ENCODE results near the gene AQP5.

Gene AQP5

DNA sequence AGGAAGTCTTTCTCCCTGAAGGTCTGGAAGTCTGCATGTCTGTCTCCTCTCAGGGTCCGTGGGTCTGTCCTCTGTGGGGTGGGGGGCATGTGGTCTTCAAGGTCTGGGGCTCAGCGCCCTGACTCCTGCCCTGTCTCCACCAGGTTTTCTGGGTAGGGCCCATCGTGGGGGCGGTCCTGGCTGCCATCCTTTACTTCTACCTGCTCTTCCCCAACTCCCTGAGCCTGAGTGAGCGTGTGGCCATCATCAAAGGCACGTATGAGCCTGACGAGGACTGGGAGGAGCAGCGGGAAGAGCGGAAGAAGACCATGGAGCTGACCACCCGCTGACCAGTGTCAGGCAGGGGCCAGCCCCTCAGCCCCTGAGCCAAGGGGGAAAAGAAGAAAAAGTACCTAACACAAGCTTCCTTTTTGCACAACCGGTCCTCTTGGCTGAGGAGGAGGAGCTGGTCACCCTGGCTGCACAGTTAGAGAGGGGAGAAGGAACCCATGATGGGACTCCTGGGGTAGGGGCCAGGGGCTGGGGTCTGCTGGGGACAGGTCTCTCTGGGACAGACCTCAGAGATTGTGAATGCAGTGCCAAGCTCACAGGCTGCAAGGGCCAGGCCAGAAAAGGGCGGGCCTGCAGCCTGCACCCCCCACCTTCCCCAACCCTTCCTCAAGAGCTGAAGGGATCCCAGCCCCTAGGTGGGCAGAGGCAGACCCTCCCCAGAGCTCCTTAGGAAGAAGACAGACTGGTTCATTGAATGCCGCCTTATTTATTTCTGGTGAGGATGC, 3.4 kb downstream of the AQP5 start:
- H3K27ac ChIP-seq, result no peak overlapping the region
- TF ChIP-seq CTCF (conservative IDR thresholded peaks at IDR 0.05), result no peak

GRCh38 chr12:49965836-49966235, 4.2 kb downstream of the AQP5 start:
- no peak overlapping the region for H3K27ac ChIP-seq
- no peak for TF ChIP-seq CTCF (conservative IDR thresholded peaks at IDR 0.05)

DNA sequence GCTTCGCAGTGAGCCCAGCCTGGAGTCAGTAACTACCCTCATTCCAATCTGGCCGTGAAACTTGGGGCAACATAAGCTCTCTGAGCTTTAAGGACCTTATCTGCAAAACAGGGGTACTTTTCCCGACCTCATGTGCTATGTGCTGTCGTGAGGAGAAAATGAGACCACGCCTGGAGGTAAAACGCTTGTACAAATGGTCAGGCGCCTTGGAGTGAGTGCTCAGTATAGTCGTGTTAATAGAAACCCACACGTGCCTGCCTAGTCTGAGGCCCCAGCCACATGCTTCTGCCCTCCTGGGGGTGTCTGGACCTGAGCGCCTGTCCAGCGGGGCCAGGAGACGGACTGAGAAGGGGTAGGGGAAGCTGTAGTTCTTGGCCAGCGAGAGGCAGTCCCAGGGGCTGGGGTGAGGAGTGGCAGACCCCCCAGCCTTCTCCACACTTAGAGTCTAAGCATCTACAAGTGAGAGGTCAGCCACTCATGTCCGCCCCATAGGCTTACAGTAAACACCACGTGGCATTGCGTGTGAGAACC, 4.9 kb downstream of the AQP5 start:
- TF ChIP-seq CTCF (conservative IDR thresholded peaks at IDR 0.05), result no peak
- H3K27ac ChIP-seq, result peak overlapping the region; percentile 47; the same call in 1 of the 2 replicates

GRCh38 chr12:49967042-49967776, 5.5 kb downstream of the AQP5 start:
- TF ChIP-seq CTCF (conservative IDR thresholded peaks at IDR 0.05), result peak; percentile 94
- H3K27ac ChIP-seq, result peak overlapping the region; percentile 47; the same call in 1 of the 2 replicates

DNA sequence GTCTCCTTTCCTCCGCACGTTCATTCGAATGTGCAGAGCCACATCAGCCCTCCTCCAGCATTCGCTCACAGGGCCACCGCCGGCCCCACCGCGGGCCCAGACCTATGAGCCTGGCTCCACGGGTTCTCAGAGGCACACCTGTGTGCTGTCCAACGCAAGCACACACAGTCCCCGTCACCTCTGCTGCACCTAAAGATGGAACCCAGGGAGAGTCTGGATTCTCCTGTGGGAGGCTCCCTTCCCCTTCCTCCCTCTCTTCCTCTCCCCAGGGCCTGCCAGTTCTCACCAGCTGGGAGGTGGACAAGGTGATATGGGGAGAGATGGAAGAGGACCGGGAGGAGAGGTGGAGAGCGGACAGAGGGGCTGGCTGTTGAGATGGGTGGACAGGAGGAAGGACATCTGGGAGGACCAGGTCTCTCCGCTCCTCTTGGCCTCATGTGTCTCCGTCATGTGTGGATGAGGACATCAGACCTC, 6.1 kb downstream of the AQP5 start:
- no peak for TF ChIP-seq CTCF (conservative IDR thresholded peaks at IDR 0.05)
- no peak overlapping the region; the same call in 1 of the 2 replicates for H3K27ac ChIP-seq

GRCh38 chr12:49968471-49968870, 6.8 kb downstream of the AQP5 start:
- TF ChIP-seq CTCF (conservative IDR thresholded peaks at IDR 0.05), result no peak
- no peak overlapping the region for H3K27ac ChIP-seq

DNA sequence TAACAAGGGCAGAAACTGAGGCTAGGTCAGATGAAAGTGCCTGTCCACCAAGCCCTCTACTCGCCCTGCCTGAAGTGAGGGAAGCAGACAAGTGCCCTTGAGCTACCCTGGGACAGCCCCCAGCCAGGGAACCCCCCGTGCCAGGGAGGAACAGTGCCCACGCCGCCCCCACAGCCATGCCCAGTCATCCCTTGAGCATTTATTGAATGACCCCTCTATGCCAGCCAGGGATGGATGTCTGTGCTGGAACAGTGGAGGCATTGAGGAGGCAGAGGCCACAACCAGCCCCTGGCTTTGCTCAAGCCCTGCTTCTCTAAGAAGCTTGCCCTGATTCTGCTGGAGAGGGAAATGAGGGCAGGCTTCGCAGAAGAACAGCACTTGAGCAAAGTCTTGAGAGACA, 7.4 kb downstream of the AQP5 start:
- TF ChIP-seq CTCF (conservative IDR thresholded peaks at IDR 0.05), result no peak
- no peak overlapping the region for H3K27ac ChIP-seq
